NCI-H2171 (cell line): ENCODE results near the gene AMY1B.
"Not testable (repeated sequence)": the region's sequence is repeated elsewhere in the genome, so short reads cannot be mapped to it uniquely, and the experiment has no call there.

Experiments used
- DNase-seq: peaks from one replicate; lab custom pipeline; 2025; lab: John Stamatoyannopoulos, UW

Gene AMY1B

GRCh38 chr1:103696110-103696509 is at the start of gene AMY1B:
Gene AMY1B (minus strand): TSS chr1:103696210. CDS start chr1:103695639, 571 bp downstream.
- not testable (repeated sequence) for DNase-seq

GRCh38 chr1:103745040-103745439 is 49.0 kb upstream of the AMY1B start:
- not testable (repeated sequence) for DNase-seq

- DNase-seq: not testable (repeated sequence)
Observed at GRCh38 chr1:103744449-103744848, 48.4 kb upstream of the AMY1B start.

- DNase-seq: not testable (repeated sequence)
Observed at GRCh38 chr1:103738031-103738430, 42.0 kb upstream of the AMY1B start.

GRCh38 chr1:103735334-103735733 is 39.3 kb upstream of the AMY1B start:
- not testable (repeated sequence) for DNase-seq

GRCh38 chr1:103721473-103721872 is 25.5 kb upstream of the AMY1B start:
- DNase-seq: not testable (repeated sequence)

GRCh38 chr1:103717404-103717803 is 21.4 kb upstream of the AMY1B start:
- not testable (repeated sequence) for DNase-seq

GRCh38 chr1:103710381-103710780 is 14.4 kb upstream of the AMY1B start:
- DNase-seq: not testable (repeated sequence)

GRCh38 chr1:103707670-103708069 is 11.7 kb upstream of the AMY1B start:
- DNase-seq: not testable (repeated sequence)

GRCh38 chr1:103701256-103701655 is 5.2 kb upstream of the AMY1B start:
- DNase-seq: not testable (repeated sequence)

GRCh38 chr1:103700669-103701068 is 4.7 kb upstream of the AMY1B start:
- DNase-seq: not testable (repeated sequence)

- not testable (repeated sequence) for DNase-seq
Observed at GRCh38 chr1:103697430-103697829, 1.4 kb upstream of the AMY1B start.

- DNase-seq: not testable (repeated sequence)
Observed at GRCh38 chr1:103676335-103676734, 19.7 kb downstream of the AMY1B start.

- not testable (repeated sequence) for DNase-seq
Observed at GRCh38 chr1:103655460-103655859, 40.5 kb downstream of the AMY1B start, which contains the start of gene AMY1A. Gene AMY1A (plus strand): TSS chr1:103655760. CDS start chr1:103656331, 571 bp downstream.

- not testable (repeated sequence) for DNase-seq
Observed at GRCh38 chr1:103654133-103654532, 41.9 kb downstream of the AMY1B start.

- not testable (repeated sequence) for DNase-seq
Observed at GRCh38 chr1:103650889-103651288, 45.1 kb downstream of the AMY1B start.

GRCh38 chr1:103650305-103650704 is 45.7 kb downstream of the AMY1B start:
- not testable (repeated sequence) for DNase-seq

- not testable (repeated sequence) for DNase-seq
Observed at GRCh38 chr1:103643908-103644307, 52.1 kb downstream of the AMY1B start.

- DNase-seq: not testable (repeated sequence)
Observed at GRCh38 chr1:103641194-103641593, 54.8 kb downstream of the AMY1B start.
